Dendritic cell treated with granulocyte-macrophage colony-stimulating factor and Interleukin-4, amounts not matched to agents 40 ng/mL and 50 ng/mL, for 4 days (primary cell): Measurements from ENCODE around the gene SERPING1.

ENCODE experiments used
- H3K27ac Mint-ChIP-seq: one replicate; pipeline ENCODE4 v1.8.0; 2022; ENCODE audit warnings: mild to moderate bottlenecking, mixed read lengths
- H3K27me3 Mint-ChIP-seq: one replicate; pipeline ENCODE4 v1.8.0; 2022; ENCODE audit warnings: mild to moderate bottlenecking, mixed read lengths
- H3K36me3 Mint-ChIP-seq: one replicate; pipeline ENCODE4 v1.8.0; 2022; ENCODE audit warnings: low read depth, mixed read lengths
- H3K4me1 Mint-ChIP-seq: one replicate; pipeline ENCODE4 v1.8.0; 2022; ENCODE audit warnings: low read depth, mixed read lengths
- H3K4me3 Mint-ChIP-seq: one replicate; pipeline ENCODE4 v1.8.0; 2022; ENCODE audit warnings: mild to moderate bottlenecking, moderate library complexity, mixed read lengths
- H3K9me3 Mint-ChIP-seq: one replicate; pipeline ENCODE4 v1.8.0; 2022; ENCODE audit warnings: mixed read lengths
- intact Hi-C: fragments of 100-400 bp; cut with micrococcal nuclease; formaldehyde crosslinking; loops from one replicate; pipeline ENCODE4 v1.15.0; 2022

SERPING1 gene

GRCh38 chr11:57610170-57610569, 12.7 kb downstream of the SERPING1 start:
- Mint-ChIP-seq H3K27me3 (no peaks in the 10 kb centered on the region), H3K4me3 (no peak overlapping the region), H3K9me3 (no peaks in the 10 kb centered on the region), H3K36me3 (no peaks in the 10 kb centered on the region), H3K4me1 (no peaks in the 10 kb centered on the region), H3K27ac (no peak overlapping the region)
- intact Hi-C loops = no loop called here

- intact Hi-C loops = no loop called here
- H3K4me3 Mint-ChIP-seq = no peak overlapping the region
- H3K36me3 Mint-ChIP-seq = no peaks in the 10 kb centered on the region
- H3K4me1 Mint-ChIP-seq = no peaks in the 10 kb centered on the region
- no peaks in the 10 kb centered on the region for H3K27me3 Mint-ChIP-seq
- H3K27ac Mint-ChIP-seq = no peak overlapping the region
- H3K9me3 Mint-ChIP-seq = peaks cover 5% of the 10 kb centered on the region
Measured at GRCh38 chr11:57614234-57614772, 16.8 kb downstream of the SERPING1 start.

GRCh38 chr11:57615308-57615707, 17.8 kb downstream of the SERPING1 start:
- Mint-ChIP-seq H3K27ac (no peak overlapping the region), H3K9me3 (peaks cover 12% of the 10 kb centered on the region), H3K4me1 (no peaks in the 10 kb centered on the region), H3K4me3 (no peak overlapping the region), H3K36me3 (no peaks in the 10 kb centered on the region), H3K27me3 (no peaks in the 10 kb centered on the region)
- intact Hi-C loops = no loop called here

GRCh38 chr11:57616595-57616994, 19.1 kb downstream of the SERPING1 start:
- Mint-ChIP-seq H3K27me3 (no peaks in the 10 kb centered on the region), H3K9me3 (peaks cover 12% of the 10 kb centered on the region), H3K4me3 (no peak overlapping the region), H3K27ac (no peak overlapping the region), H3K36me3 (no peaks in the 10 kb centered on the region), H3K4me1 (no peaks in the 10 kb centered on the region)
- intact Hi-C loops = no loop called here

- H3K27me3 Mint-ChIP-seq = no peaks in the 10 kb centered on the region
- peaks cover 6% of the 10 kb centered on the region for H3K4me1 Mint-ChIP-seq
- intact Hi-C loops = no loop called here
- H3K9me3 Mint-ChIP-seq = peaks cover 20% of the 10 kb centered on the region
- H3K36me3 Mint-ChIP-seq = no peaks in the 10 kb centered on the region
- H3K27ac Mint-ChIP-seq = no peak overlapping the region
- H3K4me3 Mint-ChIP-seq = no peak overlapping the region
Measured at GRCh38 chr11:57618438-57618837, 21.0 kb downstream of the SERPING1 start.

- H3K27ac Mint-ChIP-seq = no peak overlapping the region
- peaks cover 6% of the 10 kb centered on the region for H3K4me1 Mint-ChIP-seq
- H3K27me3 Mint-ChIP-seq = no peaks in the 10 kb centered on the region
- intact Hi-C loops = no loop called here
- no peaks in the 10 kb centered on the region for H3K36me3 Mint-ChIP-seq
- peaks cover 20% of the 10 kb centered on the region for H3K9me3 Mint-ChIP-seq
- H3K4me3 Mint-ChIP-seq = no peak overlapping the region
Measured at GRCh38 chr11:57619331-57619730, 21.8 kb downstream of the SERPING1 start.

- H3K4me3 Mint-ChIP-seq = no peak overlapping the region
- peaks cover 6% of the 10 kb centered on the region for H3K4me1 Mint-ChIP-seq
- H3K36me3 Mint-ChIP-seq = no peaks in the 10 kb centered on the region
- no peaks in the 10 kb centered on the region for H3K27me3 Mint-ChIP-seq
- peaks cover 20% of the 10 kb centered on the region for H3K9me3 Mint-ChIP-seq
- no peak overlapping the region for H3K27ac Mint-ChIP-seq
- intact Hi-C loops = no loop called here
Measured at GRCh38 chr11:57620467-57620866, 23.0 kb downstream of the SERPING1 start.

GRCh38 chr11:57622263-57622662, 24.8 kb downstream of the SERPING1 start:
- Mint-ChIP-seq H3K36me3 (no peaks in the 10 kb centered on the region), H3K4me3 (no peak overlapping the region), H3K9me3 (peaks cover 20% of the 10 kb centered on the region), H3K27me3 (no peaks in the 10 kb centered on the region), H3K27ac (no peak overlapping the region), H3K4me1 (peaks cover 6% of the 10 kb centered on the region)
- intact Hi-C loops = no loop called here

GRCh38 chr11:57624864-57625263, 27.4 kb downstream of the SERPING1 start:
- no peaks in the 10 kb centered on the region for H3K36me3 Mint-ChIP-seq
- H3K4me3 Mint-ChIP-seq = no peak overlapping the region
- no peak overlapping the region for H3K27ac Mint-ChIP-seq
- H3K4me1 Mint-ChIP-seq = peaks cover 6% of the 10 kb centered on the region
- H3K27me3 Mint-ChIP-seq = no peaks in the 10 kb centered on the region
- peaks cover 9% of the 10 kb centered on the region for H3K9me3 Mint-ChIP-seq
- intact Hi-C loops = no loop called here

GRCh38 chr11:57626895-57627294, 29.4 kb downstream of the SERPING1 start:
- intact Hi-C loops = no loop called here
- peaks cover 6% of the 10 kb centered on the region for H3K4me1 Mint-ChIP-seq
- no peak overlapping the region for H3K27ac Mint-ChIP-seq
- no peaks in the 10 kb centered on the region for H3K36me3 Mint-ChIP-seq
- no peak overlapping the region for H3K4me3 Mint-ChIP-seq
- peaks cover 7% of the 10 kb centered on the region for H3K27me3 Mint-ChIP-seq
- H3K9me3 Mint-ChIP-seq = peaks cover 8% of the 10 kb centered on the region

GRCh38 chr11:57630171-57630570, 32.7 kb downstream of the SERPING1 start:
- H3K27ac Mint-ChIP-seq = no peak overlapping the region
- H3K27me3 Mint-ChIP-seq = peaks cover 25% of the 10 kb centered on the region
- no peak overlapping the region for H3K4me3 Mint-ChIP-seq
- no peaks in the 10 kb centered on the region for H3K9me3 Mint-ChIP-seq
- intact Hi-C loops = no loop called here
- no peaks in the 10 kb centered on the region for H3K36me3 Mint-ChIP-seq
- no peaks in the 10 kb centered on the region for H3K4me1 Mint-ChIP-seq

GRCh38 chr11:57632116-57632515, 34.6 kb downstream of the SERPING1 start:
- intact Hi-C loops = no loop called here
- H3K36me3 Mint-ChIP-seq = no peaks in the 10 kb centered on the region
- H3K4me1 Mint-ChIP-seq = peaks cover 2% of the 10 kb centered on the region
- H3K27ac Mint-ChIP-seq = no peak overlapping the region
- no peaks in the 10 kb centered on the region for H3K9me3 Mint-ChIP-seq
- no peak overlapping the region for H3K4me3 Mint-ChIP-seq
- peaks cover 27% of the 10 kb centered on the region for H3K27me3 Mint-ChIP-seq

- intact Hi-C loops = no loop called here
- no peaks in the 10 kb centered on the region for H3K36me3 Mint-ChIP-seq
- H3K4me1 Mint-ChIP-seq = peaks cover 16% of the 10 kb centered on the region
- no peak overlapping the region for H3K4me3 Mint-ChIP-seq
- no peak overlapping the region for H3K27ac Mint-ChIP-seq
- no peaks in the 10 kb centered on the region for H3K9me3 Mint-ChIP-seq
- H3K27me3 Mint-ChIP-seq = peaks cover 42% of the 10 kb centered on the region
Measured at GRCh38 chr11:57633394-57634070, 36.0 kb downstream of the SERPING1 start.

- H3K9me3 Mint-ChIP-seq = no peaks in the 10 kb centered on the region
- H3K27me3 Mint-ChIP-seq = peaks cover 49% of the 10 kb centered on the region
Measured at GRCh38 chr11:57634311-57634710, 36.8 kb downstream of the SERPING1 start.

GRCh38 chr11:57635246-57635645, 37.8 kb downstream of the SERPING1 start:
- H3K27ac Mint-ChIP-seq = no peak overlapping the region

More at GRCh38 chr11:57634311-57634710, 36.8 kb downstream of the SERPING1 start:
- H3K36me3 Mint-ChIP-seq = no peaks in the 10 kb centered on the region
- H3K4me1 Mint-ChIP-seq = peaks cover 24% of the 10 kb centered on the region
- H3K27ac Mint-ChIP-seq = no peak overlapping the region
- H3K4me3 Mint-ChIP-seq = no peak overlapping the region
- intact Hi-C loops = no loop called here

More at GRCh38 chr11:57635246-57635645, 37.8 kb downstream of the SERPING1 start:
- Mint-ChIP-seq H3K9me3 (no peaks in the 10 kb centered on the region), H3K27me3 (peaks cover 59% of the 10 kb centered on the region), H3K4me1 (peaks cover 31% of the 10 kb centered on the region), H3K4me3 (no peak overlapping the region), H3K36me3 (no peaks in the 10 kb centered on the region)
- intact Hi-C loops = no loop called here
